Gastroesophageal sphincter (tissue), 4 donors: ENCODE results near the gene VCP. TPM values are rescaled to one million over a fixed set of nuclear protein-coding genes. Genes with fewer than 3 reads are reported as not detected.
A peak's percentile ranks its signal among the peaks of the same experiment; 100 is the strongest.

Source experiments
- ATAC-seq: fragments of 150-250 bp; one replicate; pipeline ENCODE4 v1.9.1; 2016; ENCODE audit warnings: mild to moderate bottlenecking, moderate library complexity
- H3K27ac ChIP-seq, 4 donors: fragments of 200-600 bp; sonication (generic) in 3 of 4; 1 replicate in 3 of 4; 2 replicates in 1 of 4; pipeline ENCODE4 v1.5.1; 2016 to 2019
- H3K27me3 ChIP-seq: fragments of 200-600 bp; sonication (generic); one replicate; pipeline ENCODE4 v1.5.1; 2019
- H3K36me3 ChIP-seq, 2 donors: fragments of 200-600 bp; sonication (generic); one replicate each; pipeline ENCODE4 v1.5.1; 2019; ENCODE audit warnings: control low read depth in 1 of 2
- H3K4me1 ChIP-seq, 3 donors: fragments of 200-600 bp; sonication (generic); 1 replicate in 2 of 3; 2 replicates in 1 of 3; pipeline ENCODE4 v1.5.1; 2016 to 2019; ENCODE audit warnings: control low read depth in 2 of 3
- H3K4me3 ChIP-seq, 2 donors: fragments of 200-600 bp; sonication (generic); one replicate each; pipeline ENCODE4 v1.5.1; 2019; ENCODE audit warnings: mild to moderate bottlenecking in 1 of 2, moderate library complexity in 1 of 2
- H3K9me3 ChIP-seq, 3 donors: fragments of 200-600 bp; sonication (generic); one replicate each; pipeline ENCODE4 v1.5.1; 2017 to 2019; ENCODE audit warnings: control low read depth in 2 of 3
- EP300 ChIP-seq: sonication (generic); formaldehyde crosslinking; IDR thresholded peaks from one replicate; pipeline ENCODE4 v1.6.1; 2017; ENCODE audit warnings: antibody characterized with exemption, mild to moderate bottlenecking
- POLR2A ChIP-seq, 2 donors: fragments of 450-650 bp; IDR thresholded peaks; one replicate each; pipeline ENCODE4 v1.6.1; 2017; ENCODE audit warnings: antibody characterized with exemption in 2 of 2, mild to moderate bottlenecking in 2 of 2, moderate library complexity in 1 of 2
- POLR2AphosphoS5 ChIP-seq: sonication (generic); formaldehyde crosslinking; IDR thresholded peaks from one replicate; pipeline ENCODE4 v1.6.1; 2017; ENCODE audit warnings: antibody characterized with exemption
- WGBS, 2 donors: methylation state at CpG; one replicate each; pipeline ENCODE4 v1.1.5; 2018; ENCODE audit warnings: low coverage in 1 of 2; 5-methylcytosine and 5-hydroxymethylcytosine counted together
- total RNA-seq, 4 donors: library from RNA; depleted of rRNA; stranded (reverse); fragments of >200 nt; gene quantifications; one replicate each; pipeline ENCODE4 v1.1.0, GENCODE V29; 2016
- TF ChIP-seq, protein P1 (sequence below), 4 experiments: fragments of 200-600 bp in 2 of 4; fragments of 450-650 bp in 2 of 4; sonication (generic) in 1 of 4; IDR thresholded peaks; one replicate each; pipeline ENCODE4 v1.5.1; 2017 to 2019; ENCODE audit warnings: antibody characterized with exemption in 4 of 4, mild to moderate bottlenecking in 2 of 4, moderate library complexity in 2 of 4

VCP gene
- total RNA-seq, 4 donors from 2014 or later: 136 to 200 (median 175) TPM

DNA sequence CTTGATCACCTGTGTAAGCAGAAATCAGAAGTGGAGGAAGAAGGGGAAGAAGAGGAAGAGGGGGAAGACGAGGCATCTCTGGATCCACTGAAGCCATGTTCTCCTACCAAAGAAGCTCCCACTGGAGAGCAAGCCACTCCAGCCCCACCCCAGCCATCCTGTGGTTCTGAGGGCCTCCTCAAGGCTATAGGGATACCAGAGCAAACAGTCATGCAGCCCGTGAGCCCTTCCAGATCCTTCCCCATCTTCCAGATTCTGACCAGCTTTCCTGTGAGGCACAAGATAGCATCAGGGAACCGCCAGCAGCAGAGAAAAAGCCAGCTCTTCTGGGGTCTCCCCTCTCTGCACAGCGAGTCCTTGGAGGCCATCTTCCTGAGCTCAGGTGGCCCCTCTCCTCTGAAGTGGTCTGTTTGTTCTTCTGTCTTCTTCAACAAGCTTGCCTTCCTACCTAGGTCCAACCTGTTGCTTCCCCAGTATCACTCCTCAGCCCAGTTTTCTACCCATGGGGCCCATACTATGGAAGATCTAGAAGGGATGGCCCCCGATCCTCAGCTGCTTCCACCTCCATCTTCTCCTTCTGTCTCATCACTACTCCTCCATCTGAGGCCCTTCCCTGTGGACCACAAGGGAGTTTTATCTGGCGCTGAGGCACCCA, 29.4 kb downstream of the VCP start:
- no peak for TF ChIP-seq POLR2A (IDR thresholded peaks at IDR 0.05)
- TF ChIP-seq, protein P1, sequence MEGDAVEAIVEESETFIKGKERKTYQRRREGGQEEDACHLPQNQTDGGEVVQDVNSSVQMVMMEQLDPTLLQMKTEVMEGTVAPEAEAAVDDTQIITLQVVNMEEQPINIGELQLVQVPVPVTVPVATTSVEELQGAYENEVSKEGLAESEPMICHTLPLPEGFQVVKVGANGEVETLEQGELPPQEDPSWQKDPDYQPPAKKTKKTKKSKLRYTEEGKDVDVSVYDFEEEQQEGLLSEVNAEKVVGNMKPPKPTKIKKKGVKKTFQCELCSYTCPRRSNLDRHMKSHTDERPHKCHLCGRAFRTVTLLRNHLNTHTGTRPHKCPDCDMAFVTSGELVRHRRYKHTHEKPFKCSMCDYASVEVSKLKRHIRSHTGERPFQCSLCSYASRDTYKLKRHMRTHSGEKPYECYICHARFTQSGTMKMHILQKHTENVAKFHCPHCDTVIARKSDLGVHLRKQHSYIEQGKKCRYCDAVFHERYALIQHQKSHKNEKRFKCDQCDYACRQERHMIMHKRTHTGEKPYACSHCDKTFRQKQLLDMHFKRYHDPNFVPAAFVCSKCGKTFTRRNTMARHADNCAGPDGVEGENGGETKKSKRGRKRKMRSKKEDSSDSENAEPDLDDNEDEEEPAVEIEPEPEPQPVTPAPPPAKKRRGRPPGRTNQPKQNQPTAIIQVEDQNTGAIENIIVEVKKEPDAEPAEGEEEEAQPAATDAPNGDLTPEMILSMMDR (IDR thresholded peaks at IDR 0.05): no peak
- no peak for TF ChIP-seq POLR2AphosphoS5
- TF ChIP-seq EP300: no peak
- no peak for ATAC-seq
- Histone ChIP-seq H3K4me1 (no peaks in the 10 kb centered on the region), H3K27me3 (no peaks in the 10 kb centered on the region), H3K27ac (no peak overlapping the region), H3K36me3 (peaks cover 0 to 62% of the 10 kb centered on the region in 2 donors), H3K9me3 (no peaks in the 10 kb centered on the region), H3K4me3 (no peak overlapping the region)
- 83 to 100% methylated on average over 1 of the region's 6 CpGs for WGBS, 2 donors

DNA sequence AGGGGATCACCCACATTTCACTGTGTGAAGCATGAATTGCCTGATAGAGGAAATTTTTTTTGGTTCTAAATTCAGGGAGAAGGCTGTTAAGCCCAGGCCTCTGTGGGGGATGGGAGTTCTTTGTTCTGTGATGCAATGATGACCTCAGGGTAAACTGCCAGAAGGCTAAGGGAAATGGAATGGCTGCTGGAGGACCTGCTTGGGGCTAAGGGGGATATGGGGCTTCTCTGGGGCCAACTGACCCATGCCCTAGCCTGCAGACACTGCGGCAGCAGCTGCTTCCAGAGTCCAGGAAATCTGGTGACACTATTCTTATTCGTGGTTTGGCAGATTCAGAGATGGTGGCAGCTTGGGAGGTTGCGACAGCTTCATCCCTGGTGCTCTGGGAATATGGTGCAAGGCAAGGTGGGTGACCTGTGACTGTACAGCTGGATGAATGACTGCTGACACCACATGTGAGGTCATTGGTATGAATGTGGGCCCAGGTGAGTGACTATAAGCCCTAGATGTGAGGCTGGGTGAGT, 30.3 kb downstream of the VCP start:
- H3K9me3 ChIP-seq: no peaks in the 10 kb centered on the region
- no peaks in the 10 kb centered on the region for H3K27me3 ChIP-seq
- peaks cover 0 to 60% of the 10 kb centered on the region in 2 donors for H3K36me3 ChIP-seq
- no peaks in the 10 kb centered on the region for H3K4me1 ChIP-seq
- H3K4me3 ChIP-seq: no peak overlapping the region
- no peak for ATAC-seq
- no peak for TF ChIP-seq EP300
- TF ChIP-seq POLR2A (IDR thresholded peaks at IDR 0.05): no peak
- TF ChIP-seq, protein P1 (IDR thresholded peaks at IDR 0.05): no peak
- no peak for TF ChIP-seq POLR2AphosphoS5
- 85% methylated on average over 3 of the region's 3 CpGs; no CpG with 5 or more reads in 1 of the 2 donors for WGBS, 2 donors
- H3K27ac ChIP-seq: no peak overlapping the region

DNA sequence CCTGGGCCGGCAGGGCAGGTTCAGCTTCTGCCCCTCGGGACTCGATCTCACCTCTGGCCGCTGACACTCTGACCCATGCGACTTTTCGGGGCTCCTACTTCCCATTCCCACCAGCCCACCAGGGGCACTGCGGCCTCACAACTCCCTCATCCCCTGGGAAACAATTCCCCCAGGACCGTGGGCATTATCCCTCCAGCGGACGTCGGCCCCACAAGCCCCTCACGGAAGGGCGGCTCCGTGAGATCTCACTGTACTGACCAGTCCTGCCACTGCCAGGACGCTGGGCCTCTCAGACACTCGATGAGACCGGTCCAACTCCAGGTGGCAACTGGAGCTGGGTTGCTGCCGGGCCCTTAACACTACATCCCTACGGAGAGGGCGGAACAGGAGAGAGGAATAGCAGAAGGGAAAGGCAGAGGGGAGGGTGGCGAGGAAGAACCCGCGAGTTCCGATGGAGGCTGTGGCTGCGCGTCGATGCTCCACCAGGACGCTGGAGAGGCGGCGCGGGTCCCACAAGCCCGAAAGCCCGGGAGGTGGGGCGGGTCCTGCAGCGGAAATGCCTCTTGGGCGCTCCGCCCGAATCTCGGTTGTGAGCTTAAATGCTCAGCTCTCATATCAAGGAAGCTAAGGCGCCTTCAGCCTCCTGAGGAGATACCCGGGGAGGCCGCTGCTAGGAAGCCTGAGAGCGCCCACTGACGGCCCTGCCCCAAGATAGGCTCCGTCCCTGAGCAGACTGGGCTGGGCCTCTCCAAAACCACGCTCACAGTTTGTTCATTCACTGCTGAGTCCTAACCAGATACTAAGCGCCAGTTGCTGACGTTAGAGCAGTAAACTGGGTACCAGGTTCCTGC, 36.3 kb downstream of the VCP start:
- TF ChIP-seq EP300 (no peak), POLR2AphosphoS5 (no peak), POLR2A (IDR thresholded peaks at IDR 0.05) (no peak)
- TF ChIP-seq, protein P1 (IDR thresholded peaks at IDR 0.05): no peak
- no peaks in the 10 kb centered on the region for H3K9me3 ChIP-seq
- peaks cover 0 to 49% of the 10 kb centered on the region in 2 donors for H3K36me3 ChIP-seq
- peak; percentile 50 for ATAC-seq
- H3K27me3 ChIP-seq: no peaks in the 10 kb centered on the region
- H3K4me3 ChIP-seq: peak overlapping the region in 1 of 2 donors; percentile 41
- H3K27ac ChIP-seq: peak overlapping the region in 3 of 4 donors; percentile 9 to 53 (median 27)
- peaks cover 0 to 11% (median 0%) of the 10 kb centered on the region in 3 donors for H3K4me1 ChIP-seq
- WGBS, 2 donors: 15 to 27% methylated on average over 13 to 20 of the region's 48 CpGs

DNA sequence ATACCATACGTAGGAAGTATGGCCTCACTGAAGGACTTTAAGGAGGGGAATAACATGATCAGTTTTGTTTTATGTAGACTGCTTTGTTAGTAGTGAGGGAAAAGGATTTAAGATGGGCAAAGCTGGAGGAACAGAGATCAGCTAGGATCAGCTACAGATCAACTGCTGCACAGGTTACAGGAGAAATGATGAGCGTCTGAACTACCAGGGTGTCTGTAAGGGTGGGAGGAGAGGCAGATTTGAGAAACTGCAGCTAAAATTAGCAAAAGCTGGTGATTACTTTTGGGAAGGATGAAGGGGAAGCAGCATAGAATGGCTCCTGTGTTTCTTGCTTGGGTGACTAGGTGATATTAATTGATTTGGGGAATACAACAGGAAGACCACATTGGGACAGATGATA, 39.3 kb downstream of the VCP start:
- no peak for ATAC-seq
- no peak overlapping the region for H3K27ac ChIP-seq
- H3K4me1 ChIP-seq: peaks cover 0 to 11% (median 0%) of the 10 kb centered on the region in 3 donors
- no peaks in the 10 kb centered on the region for H3K9me3 ChIP-seq
- WGBS, 2 donors: 83 to 97% methylated on average over 2 of the region's 2 CpGs
- no peaks in the 10 kb centered on the region for H3K27me3 ChIP-seq
- no peak overlapping the region for H3K4me3 ChIP-seq
- TF ChIP-seq, protein P1 (IDR thresholded peaks at IDR 0.05): no peak
- TF ChIP-seq EP300: no peak
- no peak for TF ChIP-seq POLR2AphosphoS5
- TF ChIP-seq POLR2A (IDR thresholded peaks at IDR 0.05): no peak
- H3K36me3 ChIP-seq: peaks cover 0 to 43% of the 10 kb centered on the region in 2 donors
